GM21381 (cell line): ENCODE measurements around the gene MINDY2.

ENCODE experiments used
- ATAC-seq: cut with Tn5 transposase; IDR thresholded peaks from one replicate; pipeline ENCODE4 v1.9.1; 2021; ENCODE audit warnings: mild to moderate bottlenecking, moderate library complexity; ENCODE audit not compliant: unreplicated experiment

Gene MINDY2

GRCh38 chr15:58770857-58771620 is at the start of gene MINDY2:
MINDY2 (plus strand) TSS chr15:58771302; CDS start chr15:58771396, 94 bp downstream.
- peak; percentile 91 for ATAC-seq

- peak; percentile 66 for ATAC-seq
These were observed 46.6 kb upstream of the MINDY2 start for GRCh38 chr15:58724466-58724865.

- no peak for ATAC-seq
These were observed 44.2 kb upstream of the MINDY2 start for GRCh38 chr15:58726867-58727266.

GRCh38 chr15:58731756-58732535 is 39.2 kb upstream of the MINDY2 start:
- no peak for ATAC-seq

- no peak for ATAC-seq
These were observed 38.3 kb upstream of the MINDY2 start for GRCh38 chr15:58732625-58733363.

- ATAC-seq = no peak
These were observed 36.2 kb upstream of the MINDY2 start for GRCh38 chr15:58734859-58735258.

- no peak for ATAC-seq
These were observed 35.0 kb upstream of the MINDY2 start for GRCh38 chr15:58736018-58736643.

GRCh38 chr15:58737298-58737697 is 33.8 kb upstream of the MINDY2 start:
- no peak for ATAC-seq

GRCh38 chr15:58738046-58738707 is 32.9 kb upstream of the MINDY2 start:
- no peak for ATAC-seq

GRCh38 chr15:58740436-58740835 is 30.7 kb upstream of the MINDY2 start:
- ATAC-seq = no peak

- ATAC-seq = no peak
These were observed 30.1 kb upstream of the MINDY2 start for GRCh38 chr15:58741032-58741431.

GRCh38 chr15:58742022-58742813 is 28.9 kb upstream of the MINDY2 start:
- ATAC-seq = no peak

- ATAC-seq = no peak
These were observed 28.1 kb upstream of the MINDY2 start for GRCh38 chr15:58742819-58743502.

- ATAC-seq = no peak
These were observed 24.9 kb upstream of the MINDY2 start for GRCh38 chr15:58746174-58746573.

- ATAC-seq = no peak
These were observed 22.9 kb upstream of the MINDY2 start for GRCh38 chr15:58748040-58748851.

GRCh38 chr15:58748852-58749531 is 22.1 kb upstream of the MINDY2 start:
- ATAC-seq = peak; percentile 24

- peak; percentile 78 for ATAC-seq
These were observed 21.4 kb upstream of the MINDY2 start, which contains the start of gene ADAM10 for GRCh38 chr15:58749532-58750337. ADAM10 (minus strand) TSS chr15:58749707; CDS start chr15:58749534, 173 bp downstream.
